Stimulated activated CD4-positive, alpha-beta T cell treated with anti-CD3 and anti-CD28 coated beads, Interleukin-2, amount 100 ng/mL, for 24 hours (primary cell): Measurements from ENCODE around the gene DACH1.

ENCODE experiments used
- DNase-seq, 2 donors: peaks; one replicate each; pipeline ENCODE4 v3.0.0-alpha.2; 2020

DACH1 gene

DNA sequence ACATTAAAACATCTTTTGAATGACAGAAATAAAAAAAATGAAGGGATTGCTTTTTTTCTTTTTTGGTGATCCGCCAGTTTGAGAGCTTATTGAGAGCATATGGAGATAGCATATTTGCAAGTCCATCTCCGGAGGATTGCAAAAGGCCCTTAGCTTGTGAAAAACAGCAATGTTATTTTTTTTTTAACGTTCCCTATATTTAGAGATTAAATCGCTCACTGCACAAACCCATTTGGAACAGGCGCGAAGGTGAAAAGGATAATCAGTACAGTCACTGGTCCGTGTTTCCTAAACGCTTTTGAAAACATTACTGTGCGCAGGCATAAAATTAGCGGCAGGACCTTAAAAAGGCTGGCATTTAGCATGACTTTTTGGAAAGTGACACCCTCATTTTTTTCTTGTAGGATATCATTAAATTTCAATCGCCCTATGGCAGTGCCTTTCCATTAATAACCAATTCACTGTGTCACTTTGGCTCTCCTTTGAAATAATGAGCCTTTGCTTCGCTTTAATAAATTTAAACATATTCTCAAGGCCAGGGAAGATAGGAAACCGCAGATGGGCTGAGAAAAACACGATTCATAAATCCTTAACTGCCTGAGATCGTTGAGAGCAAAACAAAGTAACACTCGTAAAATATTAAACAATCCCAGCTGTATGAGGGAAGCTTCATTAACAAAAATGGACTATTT is 342.2 kb downstream of the DACH1 start:
- no peak for DNase-seq

DNA sequence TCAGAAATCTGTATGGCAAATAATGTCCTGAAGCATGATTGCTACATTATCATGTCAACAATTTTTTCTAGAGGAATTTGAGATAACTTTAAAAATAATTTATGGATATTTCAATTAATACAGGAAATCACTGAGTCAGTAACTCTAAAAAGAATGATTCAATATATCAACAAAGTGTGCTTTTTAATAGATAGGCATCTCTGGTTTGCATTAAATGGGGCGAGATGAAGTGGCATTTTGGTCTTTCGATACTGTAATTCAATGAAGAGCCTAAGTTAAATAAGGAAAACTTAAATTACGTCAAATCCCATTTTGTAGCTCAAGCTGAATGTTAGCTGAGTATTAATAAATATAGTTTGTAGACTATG is 342.8 kb downstream of the DACH1 start:
- DNase-seq = no peak

DNA sequence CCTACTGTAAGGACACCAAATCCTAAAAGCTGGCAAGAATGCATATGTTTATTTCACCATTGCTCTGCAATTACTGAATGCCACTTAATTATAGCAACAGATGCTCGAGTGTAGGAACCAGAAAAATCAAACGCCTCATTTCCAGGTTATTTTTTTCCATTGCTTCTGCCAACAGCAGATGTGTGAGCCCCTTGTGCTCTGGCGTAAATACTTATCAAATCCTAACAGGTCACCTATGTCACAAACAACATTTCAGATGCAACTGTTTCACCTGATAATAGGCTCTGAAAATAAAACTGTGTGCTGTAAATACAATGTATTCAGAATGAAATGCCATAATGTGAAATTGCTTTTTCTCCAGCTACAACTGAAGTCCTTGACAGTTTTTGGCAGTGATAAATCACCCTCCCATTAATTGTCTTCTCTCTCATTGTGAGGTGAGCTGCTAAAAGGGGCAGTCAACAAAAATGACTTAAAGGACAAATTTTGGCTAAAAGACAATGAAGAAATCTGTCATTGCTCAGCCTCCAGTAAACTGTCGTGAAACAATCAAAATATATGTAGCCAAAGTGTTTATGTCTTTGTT is 344.0 kb downstream of the DACH1 start:
- no peak for DNase-seq

DNA sequence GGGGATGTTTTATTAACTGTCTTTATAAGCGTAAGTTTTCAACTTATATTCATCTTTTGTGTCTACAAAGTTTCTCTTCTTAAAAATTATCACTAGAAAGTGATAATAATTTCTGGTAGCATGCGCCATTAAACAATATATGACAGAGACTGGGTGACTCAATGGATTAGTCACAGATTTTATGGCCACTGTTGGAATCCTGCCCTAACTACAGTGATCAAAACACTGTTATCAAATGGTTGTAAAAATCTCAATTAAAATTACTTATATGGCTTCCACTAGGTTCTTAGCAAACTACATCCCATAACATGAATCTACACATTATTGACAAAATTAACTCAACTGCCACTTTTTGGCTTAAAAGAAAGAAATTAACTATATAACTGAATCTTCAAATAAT is 350.0 kb downstream of the DACH1 start:
- no peak for DNase-seq

DNA sequence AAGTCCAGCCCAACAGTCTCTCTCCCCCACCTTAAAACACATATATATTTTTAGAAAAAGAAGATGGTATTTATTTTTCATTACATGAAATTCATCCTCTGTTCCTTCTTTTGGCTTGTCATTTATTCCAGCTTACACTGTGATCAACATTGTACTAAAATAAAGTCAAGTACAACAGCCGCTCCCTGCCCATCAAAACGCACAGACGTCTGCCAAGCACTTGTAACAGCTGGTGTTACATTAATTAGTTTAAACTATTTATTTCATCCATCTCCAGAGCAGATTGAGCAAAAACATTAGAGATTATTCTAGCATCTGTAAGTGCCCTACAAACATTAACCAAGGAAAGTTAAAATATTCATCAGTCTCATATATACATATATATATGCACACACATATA is 350.5 kb downstream of the DACH1 start:
- DNase-seq = no peak

DNA sequence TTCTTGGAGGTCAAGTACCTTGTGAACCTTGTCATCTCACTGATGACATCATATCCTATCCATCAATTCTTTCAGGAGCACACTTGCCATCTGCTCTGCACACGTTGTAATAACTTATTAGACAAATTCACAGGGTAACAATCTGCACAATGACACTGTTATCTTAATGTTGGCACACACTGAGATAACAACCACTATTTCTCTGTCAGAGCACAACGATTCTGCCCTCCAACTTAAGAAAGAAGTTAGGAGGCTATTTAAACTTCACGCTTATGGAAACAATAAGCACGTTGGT is 351.3 kb downstream of the DACH1 start:
- DNase-seq = no peak

DNA sequence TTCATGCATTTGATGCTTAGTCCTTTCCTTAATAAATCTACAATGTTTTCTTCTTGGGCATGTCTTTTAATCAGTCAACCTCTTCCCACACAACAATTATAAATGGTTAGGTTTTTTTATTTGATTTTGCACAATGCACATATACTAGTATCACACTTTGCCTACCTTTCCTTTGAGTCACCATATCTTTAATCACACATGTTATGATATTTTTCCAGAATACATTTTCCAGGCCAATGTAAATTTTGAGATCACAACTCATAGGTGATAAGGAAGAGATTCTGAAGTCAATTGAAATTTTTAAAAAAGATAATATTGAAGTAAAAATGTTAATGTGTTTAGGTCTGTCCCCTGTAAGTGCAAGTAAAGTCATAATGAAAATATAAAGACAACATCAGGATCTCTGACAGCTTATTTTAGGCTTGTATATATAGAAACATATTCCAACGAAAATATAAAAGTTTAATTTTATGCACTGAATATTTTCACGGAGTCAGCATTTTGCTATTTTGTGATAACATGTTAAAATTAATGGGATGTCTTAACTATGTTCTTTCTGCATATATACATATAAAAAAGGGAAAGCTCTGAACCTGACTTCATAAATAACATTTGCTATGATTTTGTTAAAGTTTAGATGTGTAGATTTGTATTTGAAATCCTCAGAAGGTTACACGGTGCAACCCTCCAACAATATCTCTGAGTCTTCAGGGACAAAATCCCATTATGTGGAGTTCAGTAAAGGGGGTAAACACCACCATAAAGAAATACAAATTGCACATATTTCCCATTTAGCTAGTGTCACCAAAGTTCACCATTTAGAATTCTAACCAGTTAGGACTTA is 351.9 kb downstream of the DACH1 start:
- no peak for DNase-seq

DNA sequence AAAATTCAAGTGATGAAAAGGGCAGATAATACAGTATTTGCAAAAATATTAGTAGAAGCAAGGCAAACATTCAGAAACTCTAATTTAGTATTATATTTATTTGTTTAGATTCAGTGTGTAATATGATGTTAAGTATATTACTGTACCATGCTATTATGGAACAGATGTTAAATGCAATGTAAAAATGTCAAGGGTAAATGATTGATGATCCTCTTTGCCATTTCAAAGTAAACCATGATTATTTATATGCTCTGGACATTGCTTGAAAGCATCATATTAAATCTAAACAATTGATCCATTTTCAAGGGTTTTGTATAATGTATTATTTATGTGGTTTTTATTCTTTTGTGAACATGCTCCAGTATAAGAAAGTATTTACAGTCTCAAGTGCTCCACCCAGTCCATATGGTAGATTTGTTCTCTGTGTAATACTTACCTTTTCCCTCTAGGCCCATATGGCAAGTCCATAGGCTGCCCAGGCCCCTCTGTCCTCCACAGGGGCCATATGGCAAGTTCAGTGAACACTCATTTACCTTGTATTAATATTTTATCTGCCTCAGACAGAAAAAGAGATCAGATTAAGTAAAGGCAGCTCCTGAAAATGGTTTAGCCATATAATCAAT is 353.5 kb downstream of the DACH1 start:
- no peak for DNase-seq

DNA sequence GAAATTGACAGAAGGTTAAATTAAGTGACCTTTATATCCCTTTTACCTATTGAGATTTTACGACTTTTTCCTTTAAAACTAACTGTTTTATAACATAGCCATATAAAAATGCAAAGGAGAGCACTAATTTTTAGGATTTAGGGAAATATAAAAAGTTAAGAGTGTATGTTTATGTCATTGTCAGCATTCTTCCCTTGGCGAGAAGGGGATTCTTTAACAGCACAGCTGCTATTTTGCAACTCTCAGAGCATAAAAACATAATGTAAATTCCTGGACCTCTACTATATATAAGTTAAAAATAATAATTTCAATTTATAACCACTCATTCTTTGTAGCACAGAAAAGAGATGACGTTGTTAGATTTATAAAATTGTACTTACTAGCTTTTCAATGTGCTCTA is 363.2 kb downstream of the DACH1 start:
- DNase-seq = no peak

DNA sequence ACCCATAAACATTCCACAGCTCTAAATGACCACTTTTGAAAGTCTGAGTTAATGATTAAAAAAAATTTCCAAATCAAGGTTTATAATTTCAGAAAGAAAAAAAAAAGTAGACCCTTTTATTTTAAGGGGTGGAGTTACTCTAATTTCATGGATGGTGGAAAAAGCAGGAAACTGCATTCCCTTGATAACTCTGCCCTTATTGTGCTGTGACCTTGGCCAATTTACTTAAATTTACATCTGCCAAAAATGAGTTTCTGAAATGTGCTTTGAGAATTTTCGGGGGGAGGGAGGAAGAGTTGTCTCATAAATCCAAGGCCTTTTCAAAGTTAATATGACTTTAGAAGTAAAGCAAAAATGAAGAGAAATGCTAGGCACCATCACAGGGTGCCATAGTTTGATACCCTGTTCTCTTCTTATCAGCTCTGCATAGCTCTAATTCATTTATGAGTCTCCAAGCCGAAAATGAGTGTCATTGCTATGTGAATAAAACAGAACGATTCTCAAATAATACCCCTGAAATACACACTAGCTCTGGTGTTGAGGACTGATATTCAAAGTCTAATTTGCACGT is 367.0 kb downstream of the DACH1 start:
- DNase-seq = no peak

DNA sequence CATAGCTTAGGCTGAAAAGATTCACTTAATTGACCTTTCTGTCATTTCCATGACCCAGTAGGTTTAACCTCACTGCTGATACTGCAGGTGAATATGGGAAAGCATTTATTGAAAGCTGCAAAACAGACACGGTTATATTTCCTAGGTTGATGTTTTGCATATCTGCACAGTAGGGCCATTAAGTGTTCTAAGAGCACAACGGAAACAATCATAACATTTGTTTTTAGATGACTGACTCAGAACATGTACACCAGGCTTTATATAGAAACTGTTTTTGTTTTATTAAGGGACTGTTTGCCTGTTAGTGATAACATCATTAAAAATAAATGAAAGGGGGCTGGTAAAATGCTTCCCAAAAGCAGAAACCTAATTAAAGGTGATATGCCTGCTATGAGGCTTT is 367.8 kb downstream of the DACH1 start:
- DNase-seq = no peak

DNA sequence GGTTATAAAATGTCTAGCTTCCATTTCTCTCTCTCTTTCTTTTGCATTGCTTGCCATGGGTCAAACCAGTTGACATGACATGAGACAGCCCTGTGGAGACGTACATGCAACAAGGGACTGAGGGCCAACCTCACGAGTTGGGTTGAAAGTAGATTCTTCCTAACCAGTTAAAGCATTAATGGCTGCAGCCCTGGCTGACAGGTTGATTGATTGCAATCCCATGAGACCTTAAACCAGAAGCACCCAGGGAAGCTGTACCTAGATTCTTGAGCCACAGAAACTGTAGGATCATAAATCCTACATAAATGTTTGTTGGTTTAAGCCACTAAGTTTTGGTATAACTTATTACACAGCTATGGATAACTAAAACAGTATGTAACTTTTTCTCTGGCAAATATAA is 373.8 kb downstream of the DACH1 start:
- DNase-seq = no peak

DNA sequence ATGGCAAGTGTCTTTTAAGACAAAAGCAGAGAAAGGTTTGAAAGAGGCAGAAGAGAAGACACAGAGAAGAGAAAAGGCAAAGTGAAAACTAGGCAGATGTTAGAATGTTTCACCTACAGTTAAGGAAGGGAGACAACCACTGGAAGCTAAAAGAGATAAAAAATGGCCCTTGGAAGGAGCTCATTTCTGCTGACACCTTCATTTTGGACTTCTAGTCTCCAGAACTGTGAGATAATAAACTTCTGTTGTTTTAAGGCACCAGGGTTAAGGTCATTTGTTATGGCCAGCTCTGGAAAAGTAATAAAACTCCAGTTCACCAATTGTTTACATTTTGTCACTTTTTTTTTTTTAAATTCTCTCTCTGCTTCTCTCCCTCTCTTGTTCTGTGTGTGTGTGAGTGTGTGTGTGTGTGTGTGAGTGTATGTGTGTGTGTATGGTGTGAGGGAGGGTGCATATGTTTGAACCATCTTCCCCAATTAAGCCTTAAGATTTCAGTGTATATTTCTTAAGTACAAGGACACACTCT is 374.6 kb downstream of the DACH1 start:
- DNase-seq = no peak

DNA sequence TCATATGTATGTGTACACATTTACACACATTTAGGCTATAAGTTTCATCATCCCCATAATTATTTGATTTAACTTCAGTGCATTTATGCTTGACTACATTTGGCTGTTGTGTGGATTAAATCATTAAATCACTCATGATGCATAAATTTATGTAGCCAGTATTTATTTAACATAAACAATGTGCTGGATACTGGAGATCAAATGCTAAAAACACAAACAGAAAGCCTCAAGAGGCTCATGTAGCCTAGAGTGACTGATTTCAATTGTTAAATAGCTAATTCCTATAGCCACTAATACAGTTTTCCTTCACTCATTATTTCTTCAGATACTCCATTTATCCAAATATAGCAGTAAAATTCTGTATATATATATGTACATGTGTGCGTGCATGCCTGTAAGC is 376.0 kb downstream of the DACH1 start:
- no peak for DNase-seq

DNA sequence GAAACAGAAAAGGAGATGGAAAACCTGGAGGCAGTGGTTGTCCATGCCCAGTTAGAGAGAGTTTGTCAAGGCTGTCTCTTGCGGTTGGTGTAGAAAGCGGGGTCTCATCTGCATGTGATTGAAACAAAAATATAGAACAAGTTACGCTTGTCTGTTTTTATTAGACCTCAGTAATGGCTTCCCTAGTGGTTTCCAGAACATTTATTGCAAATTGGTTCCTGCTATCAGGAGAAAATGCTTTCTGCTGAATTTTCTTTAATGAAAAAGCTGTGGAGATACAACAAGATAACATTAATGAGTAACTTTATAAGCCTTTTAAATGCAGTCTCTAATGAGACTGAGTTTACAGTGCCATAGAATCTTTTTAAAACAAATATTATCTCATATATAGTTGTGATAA is 378.0 kb downstream of the DACH1 start:
- no peak for DNase-seq

DNA sequence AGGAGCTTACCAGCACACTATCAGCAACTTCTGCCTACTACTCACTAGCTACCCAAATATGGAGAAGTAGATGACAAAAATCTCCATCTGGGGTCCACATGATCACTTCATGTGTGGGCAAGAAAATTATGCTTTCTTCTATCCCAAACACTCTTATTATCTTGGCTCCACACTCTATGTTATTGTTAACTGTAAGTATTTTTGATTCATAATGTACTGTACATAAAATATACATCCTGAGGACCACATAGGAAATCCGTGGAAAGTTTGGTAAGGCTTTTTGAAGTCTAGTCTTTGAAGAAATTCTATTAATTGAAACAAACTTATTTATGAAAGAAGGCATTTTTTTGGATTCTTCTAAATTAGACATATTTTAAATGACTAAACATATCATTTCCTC is 378.8 kb downstream of the DACH1 start:
- DNase-seq = no peak

DNA sequence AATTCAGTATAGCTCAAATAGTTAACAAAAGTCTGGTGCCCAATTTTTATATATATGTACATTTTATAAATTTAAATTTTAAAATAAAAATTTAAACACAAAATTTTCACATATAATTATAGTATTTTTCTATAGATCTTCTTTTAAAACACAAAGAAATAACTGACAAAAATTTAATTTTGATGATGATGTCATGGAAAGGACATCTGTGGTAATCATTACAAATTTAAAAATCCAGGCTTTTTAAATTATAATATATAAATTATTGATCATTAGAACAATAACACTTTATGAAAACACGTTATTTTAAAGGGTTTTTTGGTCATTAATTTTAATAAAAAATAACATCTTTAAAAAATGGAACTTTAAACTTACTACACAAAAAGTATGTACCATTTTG is 381.1 kb downstream of the DACH1 start:
- no peak for DNase-seq

DNA sequence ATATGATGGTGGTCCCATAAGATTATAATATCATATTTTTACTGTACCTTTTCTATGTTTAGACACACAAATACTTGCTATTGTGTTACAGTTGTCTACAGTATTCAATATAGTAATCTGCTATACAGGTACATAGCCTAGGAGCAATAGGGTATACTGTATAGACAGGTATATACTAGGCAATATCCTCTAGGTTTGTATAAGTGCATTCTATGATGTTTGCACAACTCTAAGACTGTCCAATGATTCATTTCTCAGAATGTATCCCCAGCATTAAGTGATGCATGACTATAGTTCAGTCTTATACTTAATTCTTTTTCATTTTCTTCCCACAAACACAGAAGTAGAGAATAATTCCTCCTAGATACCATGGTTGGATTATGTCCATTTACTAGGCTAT is 383.3 kb downstream of the DACH1 start:
- DNase-seq = no peak

DNA sequence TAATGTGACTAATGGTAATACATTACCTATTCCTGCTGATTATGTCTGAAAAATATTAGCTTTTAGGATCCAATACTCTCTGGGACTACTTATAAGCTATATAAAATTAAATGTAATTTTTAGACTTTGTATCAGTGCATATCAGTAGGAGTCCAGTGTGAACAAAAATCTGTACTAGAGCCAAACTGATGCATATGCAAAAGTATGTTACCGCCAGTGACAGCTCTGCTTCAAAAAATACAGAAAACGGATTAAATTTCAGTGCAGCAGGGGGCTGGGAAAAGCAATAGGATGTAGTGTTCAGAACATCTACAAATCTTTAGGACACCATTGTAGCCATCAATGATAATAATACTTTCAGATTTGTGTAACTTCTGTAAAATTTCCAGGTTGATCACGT is 385.5 kb downstream of the DACH1 start:
- no peak for DNase-seq

DNA sequence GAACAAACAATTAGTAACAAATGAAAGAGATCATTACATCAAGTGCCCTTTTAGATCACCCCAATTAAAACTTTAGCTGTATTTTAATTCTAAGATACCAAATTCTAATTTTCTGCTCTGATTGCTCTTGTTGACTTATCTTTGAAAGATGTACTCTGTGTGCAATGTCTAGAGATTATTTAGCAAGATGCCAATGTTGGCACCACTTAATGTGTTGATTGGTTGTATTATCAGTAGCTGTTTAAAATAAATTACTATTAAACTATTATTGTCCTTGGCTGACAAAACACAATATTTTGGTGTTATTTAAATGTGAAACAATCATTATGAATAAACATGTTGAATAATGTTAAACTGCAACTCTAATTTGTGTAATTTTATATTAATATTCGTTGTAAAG is 386.0 kb downstream of the DACH1 start:
- no peak for DNase-seq

DNA sequence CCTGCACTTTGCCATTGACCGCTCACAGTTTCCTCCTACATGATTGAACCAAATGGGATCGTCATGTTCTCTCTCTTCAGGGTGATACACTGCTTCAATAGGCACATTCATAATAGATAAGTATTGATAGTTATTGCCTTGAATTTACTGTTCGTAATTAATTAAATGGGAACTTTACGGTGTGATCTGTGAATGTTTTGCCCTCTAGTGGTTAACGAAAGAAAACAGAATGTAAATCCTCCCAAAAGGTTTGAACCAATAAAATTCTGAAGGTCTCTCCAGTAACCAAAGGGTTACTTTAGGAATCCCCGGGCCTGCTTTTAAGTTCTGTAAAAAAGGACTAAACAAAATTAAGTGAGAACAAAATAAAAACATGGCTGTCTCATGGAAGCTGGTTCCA is 389.3 kb downstream of the DACH1 start:
- DNase-seq = no peak

DNA sequence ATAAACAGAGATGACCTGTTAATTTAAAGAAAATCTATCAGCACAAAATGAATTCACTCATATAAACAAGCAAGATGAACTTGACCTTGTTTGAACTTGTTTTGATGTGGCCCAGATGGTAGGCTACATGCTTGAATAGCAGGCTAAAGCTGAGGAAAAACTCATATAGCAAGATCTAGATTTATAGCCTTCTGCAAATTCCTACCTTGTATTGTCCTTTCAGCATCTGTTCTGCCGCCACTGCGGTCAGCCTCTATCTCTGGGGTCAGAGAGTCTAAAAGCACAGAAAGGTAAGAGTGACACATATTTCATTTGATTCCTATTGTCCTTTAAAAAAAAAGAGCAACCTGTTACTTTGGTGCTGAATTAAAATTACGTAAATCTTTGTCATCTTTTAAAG is 392.1 kb downstream of the DACH1 start:
- no peak for DNase-seq

DNA sequence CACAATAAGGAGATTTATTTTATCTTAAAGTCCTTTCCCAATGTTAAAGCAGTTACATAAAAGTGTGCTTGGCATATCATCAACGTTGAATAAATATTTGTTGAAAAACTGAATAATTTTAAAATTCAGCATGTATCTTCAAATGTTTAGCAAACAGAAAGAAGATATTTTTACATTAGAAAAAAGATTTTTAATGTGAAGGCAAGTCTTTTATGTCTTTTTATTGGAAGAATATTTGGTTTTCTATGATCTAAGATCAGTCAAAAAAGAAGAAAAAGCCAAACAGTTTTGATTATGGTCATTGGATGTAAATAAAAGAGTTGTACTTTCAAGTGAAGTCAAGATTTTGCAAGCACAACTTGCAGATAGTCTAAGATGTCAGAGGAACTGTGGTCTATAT is 397.4 kb downstream of the DACH1 start:
- DNase-seq = no peak

DNA sequence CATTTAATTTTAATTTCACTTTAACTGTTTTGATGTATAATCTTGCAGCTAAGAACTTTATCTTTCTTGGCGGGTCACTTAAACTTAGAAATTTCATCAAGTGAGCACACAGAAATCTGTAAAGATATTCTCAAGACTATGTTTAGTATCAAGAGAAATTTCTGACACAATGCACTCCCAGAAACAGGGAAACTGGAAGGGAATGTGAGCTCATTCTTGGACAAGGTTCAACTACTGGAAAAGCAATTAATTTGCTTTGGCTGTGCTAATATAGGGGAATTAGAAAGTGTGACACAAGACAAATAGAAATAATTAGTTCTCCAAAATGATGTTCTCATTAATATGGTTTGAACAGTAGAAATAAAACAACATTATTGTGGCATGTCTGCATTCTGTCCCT is 402.3 kb downstream of the DACH1 start:
- DNase-seq = no peak
